Hepatocyte (in vitro differentiated cells): ENCODE measurements around the gene CYS1. TPM values are rescaled to one million over a fixed set of nuclear protein-coding genes. Genes with fewer than 3 reads are reported as not detected.
A peak's percentile ranks its signal among the peaks of the same experiment; 100 is the strongest.

Source experiments
- DNase-seq: peaks from one replicate; pipeline ENCODE4 v3.0.0-alpha.2; 2016; ENCODE audit warnings: low spot score
- H2AFZ ChIP-seq: fragments of 200-600 bp; sonication (generic); 2 replicates; pipeline ENCODE4 v1.6.0; 2016; ENCODE audit warnings: antibody characterized with exemption, mild to moderate bottlenecking
- H3K27ac ChIP-seq: fragments of 200-600 bp; sonication (generic); 2 replicates; pipeline ENCODE4 v1.5.1; 2016; ENCODE audit warnings: mild to moderate bottlenecking
- H3K27me3 ChIP-seq: fragments of 200-600 bp; sonication (generic); 2 replicates; pipeline ENCODE4 v1.6.1; 2016
- H3K36me3 ChIP-seq: fragments of 200-600 bp; sonication (generic); replicated peaks from 2 replicates; pipeline ENCODE4 v1.5.1; 2016; ENCODE audit warnings: low read depth; ENCODE audit not compliant: insufficient read depth
- H3K4me1 ChIP-seq: fragments of 200-600 bp; sonication (generic); 2 replicates; pipeline ENCODE4 v1.5.1; 2016; ENCODE audit warnings: mild to moderate bottlenecking, moderate library complexity; ENCODE audit not compliant: insufficient read depth
- H3K4me2 ChIP-seq: fragments of 200-600 bp; sonication (generic); 2 replicates; pipeline ENCODE4 v1.6.0; 2016
- H3K4me3 ChIP-seq: fragments of 200-600 bp; sonication (generic); 2 replicates; pipeline ENCODE4 v1.5.1; 2016; ENCODE audit warnings: mild to moderate bottlenecking
- H3K79me2 ChIP-seq: fragments of 200-600 bp; sonication (generic); 2 replicates; pipeline ENCODE4 v1.6.0; 2017; ENCODE audit warnings: mild to moderate bottlenecking
- H3K9me2 ChIP-seq: fragments of 200-600 bp; sonication (generic); replicated peaks from 2 replicates; pipeline ENCODE4 v1.6.0; 2017; ENCODE audit warnings: mild to moderate bottlenecking; ENCODE audit not compliant: insufficient read depth
- H3K9me3 ChIP-seq: fragments of 200-600 bp; sonication (generic); 2 replicates; pipeline ENCODE4 v1.5.1; 2016; ENCODE audit warnings: low read depth, mild to moderate bottlenecking
- H4K20me1 ChIP-seq: fragments of 200-600 bp; sonication (generic); 2 replicates; pipeline ENCODE4 v1.6.0; 2016; ENCODE audit warnings: mild to moderate bottlenecking; ENCODE audit not compliant: insufficient read depth, poor library complexity, severe bottlenecking
- EZH2 ChIP-seq: fragments of 200-600 bp; sonication (generic); IDR thresholded peaks from 2 replicates; pipeline ENCODE4 v1.6.1; 2016; ENCODE audit warnings: antibody characterized with exemption, mild to moderate bottlenecking, borderline replicate concordance
- EZH2phosphoT487 ChIP-seq: fragments of 200-600 bp; sonication (generic); IDR thresholded peaks from one replicate; pipeline ENCODE4 v1.6.1; 2018; ENCODE audit warnings: antibody characterized with exemption, mild to moderate bottlenecking, low read depth, moderate library complexity; ENCODE audit not compliant: unreplicated experiment, severe bottlenecking
- WGBS: methylation state at CpG from one replicate; pipeline ENCODE4 v1.1.6; 2016; ENCODE audit warnings: low lambda C conversion rate; ENCODE audit errors: missing lambda C conversion rate; 5-methylcytosine and 5-hydroxymethylcytosine counted together
- polyA plus RNA-seq: library from polyadenylated mRNA; unstranded; fragments of >200 nt; fragmentation: Nextera tagmentation; extraction: Ambion mirVana; gene quantifications from 2 replicates; pipeline ENCODE4 v1.2.1, GENCODE V29; 2016
- total RNA-seq: library from RNA; depleted of rRNA; stranded (reverse); fragments of >200 nt; gene quantifications from 2 replicates; pipeline ENCODE4 v1.2.3, GENCODE V29; 2014
- TF ChIP-seq, protein P1 (sequence below): fragments of 200-600 bp; sonication (generic); IDR thresholded peaks from 2 replicates; pipeline ENCODE4 v1.5.1; 2016; ENCODE audit warnings: antibody characterized with exemption, mild to moderate bottlenecking; ENCODE audit not compliant: poor library complexity

The CYS1 gene
- total and polyA plus RNA-seq, 2 experiments from 2014 or later: 2.7 to 2.9 TPM

- H3K79me2 ChIP-seq: no peaks in the 10 kb centered on the region
- H4K20me1 ChIP-seq: no peaks in the 10 kb centered on the region
- TF ChIP-seq EZH2 (no peak), EZH2phosphoT487 (no peak)
- H3K4me1 ChIP-seq: peaks cover 8% of the 10 kb centered on the region
- DNase-seq: no peak
- no peaks in the 10 kb centered on the region for H3K9me2 ChIP-seq
- no peaks in the 10 kb centered on the region for H3K36me3 ChIP-seq
- WGBS: 52% methylated on average over 9 of the region's 9 CpGs
- H3K27me3 ChIP-seq: no peaks in the 10 kb centered on the region
- no peaks in the 10 kb centered on the region for H3K9me3 ChIP-seq
- H2AFZ ChIP-seq: no peak overlapping the region
- no peak overlapping the region for H3K4me3 ChIP-seq
- no peak overlapping the region for H3K4me2 ChIP-seq
- no peak overlapping the region for H3K27ac ChIP-seq
Observed at GRCh38 chr2:10030311-10030736, 49.9 kb downstream of the CYS1 start.

- WGBS: 76% methylated on average over 7 of the region's 7 CpGs
- no peaks in the 10 kb centered on the region for H3K9me2 ChIP-seq
- DNase-seq: no peak
- no peaks in the 10 kb centered on the region for H4K20me1 ChIP-seq
- H3K4me2 ChIP-seq: no peak overlapping the region
- no peaks in the 10 kb centered on the region for H3K27me3 ChIP-seq
- TF ChIP-seq EZH2phosphoT487 (no peak), EZH2 (no peak)
- TF ChIP-seq, protein P1, sequence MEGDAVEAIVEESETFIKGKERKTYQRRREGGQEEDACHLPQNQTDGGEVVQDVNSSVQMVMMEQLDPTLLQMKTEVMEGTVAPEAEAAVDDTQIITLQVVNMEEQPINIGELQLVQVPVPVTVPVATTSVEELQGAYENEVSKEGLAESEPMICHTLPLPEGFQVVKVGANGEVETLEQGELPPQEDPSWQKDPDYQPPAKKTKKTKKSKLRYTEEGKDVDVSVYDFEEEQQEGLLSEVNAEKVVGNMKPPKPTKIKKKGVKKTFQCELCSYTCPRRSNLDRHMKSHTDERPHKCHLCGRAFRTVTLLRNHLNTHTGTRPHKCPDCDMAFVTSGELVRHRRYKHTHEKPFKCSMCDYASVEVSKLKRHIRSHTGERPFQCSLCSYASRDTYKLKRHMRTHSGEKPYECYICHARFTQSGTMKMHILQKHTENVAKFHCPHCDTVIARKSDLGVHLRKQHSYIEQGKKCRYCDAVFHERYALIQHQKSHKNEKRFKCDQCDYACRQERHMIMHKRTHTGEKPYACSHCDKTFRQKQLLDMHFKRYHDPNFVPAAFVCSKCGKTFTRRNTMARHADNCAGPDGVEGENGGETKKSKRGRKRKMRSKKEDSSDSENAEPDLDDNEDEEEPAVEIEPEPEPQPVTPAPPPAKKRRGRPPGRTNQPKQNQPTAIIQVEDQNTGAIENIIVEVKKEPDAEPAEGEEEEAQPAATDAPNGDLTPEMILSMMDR: no peak
- H3K27ac ChIP-seq: no peak overlapping the region
- no peak overlapping the region for H2AFZ ChIP-seq
- H3K9me3 ChIP-seq: no peaks in the 10 kb centered on the region
- H3K4me3 ChIP-seq: no peak overlapping the region
- peaks cover 8% of the 10 kb centered on the region for H3K4me1 ChIP-seq
- H3K36me3 ChIP-seq: no peaks in the 10 kb centered on the region
- H3K79me2 ChIP-seq: no peaks in the 10 kb centered on the region
Observed at GRCh38 chr2:10029875-10030223, 50.4 kb downstream of the CYS1 start.

- DNase-seq: peak; percentile 54
- Histone ChIP-seq H3K4me1 (peaks cover 8% of the 10 kb centered on the region), H3K27me3 (no peaks in the 10 kb centered on the region), H3K27ac (no peak overlapping the region), H3K9me3 (no peaks in the 10 kb centered on the region), H3K79me2 (no peaks in the 10 kb centered on the region), H2AFZ (no peak overlapping the region), H3K4me3 (no peak overlapping the region), H3K4me2 (peak overlapping the region; percentile 51), H3K9me2 (no peaks in the 10 kb centered on the region), H4K20me1 (no peaks in the 10 kb centered on the region), H3K36me3 (no peaks in the 10 kb centered on the region)
- TF ChIP-seq EZH2: no peak
- no peak for TF ChIP-seq EZH2phosphoT487
- TF ChIP-seq, protein P1: no peak
- WGBS: 48% methylated on average over 26 of the region's 26 CpGs
Observed at GRCh38 chr2:10028988-10029874, 51.0 kb downstream of the CYS1 start.

- Histone ChIP-seq H3K79me2 (no peaks in the 10 kb centered on the region), H3K4me1 (peaks cover 8% of the 10 kb centered on the region), H4K20me1 (no peaks in the 10 kb centered on the region), H3K9me2 (no peaks in the 10 kb centered on the region), H3K27ac (no peak overlapping the region), H3K4me3 (no peak overlapping the region), H3K4me2 (no peak overlapping the region), H2AFZ (no peak overlapping the region), H3K36me3 (no peaks in the 10 kb centered on the region), H3K9me3 (no peaks in the 10 kb centered on the region), H3K27me3 (no peaks in the 10 kb centered on the region)
- no peak for TF ChIP-seq EZH2
- no peak for TF ChIP-seq EZH2phosphoT487
- TF ChIP-seq, protein P1: no peak
- DNase-seq: no peak
- 86% methylated on average over 15 of the region's 16 CpGs for WGBS
Observed at GRCh38 chr2:10028407-10028987, 51.7 kb downstream of the CYS1 start.
